Parathyroid adenoma (tissue), 2 donors: ENCODE data around the gene TMEM205.

Experiments used
- H2AFZ ChIP-seq: fragments of 300-600 bp; sonication (generic); one replicate; pipeline ENCODE4 v1.7.0; 2017; ENCODE audit warnings: antibody characterized with exemption, mild to moderate bottlenecking
- H3K27ac ChIP-seq: fragments of 300-600 bp; sonication (generic); one replicate; pipeline ENCODE4 v1.7.0; 2017
- H3K27me3 ChIP-seq: fragments of 300-600 bp; sonication (generic); one replicate; pipeline ENCODE4 v1.7.0; 2017; ENCODE audit warnings: low read length; ENCODE audit not compliant: control insufficient read depth, insufficient read depth
- H3K36me3 ChIP-seq: fragments of 300-600 bp; sonication (generic); one replicate; pipeline ENCODE4 v1.7.0; 2017; ENCODE audit warnings: low read length; ENCODE audit not compliant: control insufficient read depth, insufficient read depth
- H3K4me1 ChIP-seq: fragments of 300-600 bp; sonication (generic); one replicate; pipeline ENCODE4 v1.7.0; 2017; ENCODE audit warnings: control low read depth
- H3K4me2 ChIP-seq: fragments of 300-600 bp; sonication (generic); one replicate; pipeline ENCODE4 v1.7.0; 2017; ENCODE audit warnings: low read length
- H3K4me3 ChIP-seq: fragments of 300-600 bp; sonication (generic); one replicate; pipeline ENCODE4 v1.7.0; 2017; ENCODE audit warnings: low read depth, low read length
- H3K79me2 ChIP-seq: fragments of 300-600 bp; sonication (generic); one replicate; pipeline ENCODE4 v1.7.0; 2017; ENCODE audit warnings: control low read depth
- H3K9ac ChIP-seq: fragments of 300-600 bp; sonication (generic); one replicate; pipeline ENCODE4 v1.7.0; 2017; ENCODE audit warnings: mild to moderate bottlenecking
- H3K9me3 ChIP-seq: fragments of 300-600 bp; sonication (generic); one replicate; pipeline ENCODE4 v1.7.0; 2017; ENCODE audit warnings: low read length; ENCODE audit not compliant: control insufficient read depth
- CTCF ChIP-seq: fragments of 300-600 bp; sonication (generic); IDR thresholded peaks from one replicate; pipeline ENCODE4 v1.7.0; 2017; ENCODE audit warnings: antibody characterized with exemption, mild to moderate bottlenecking
- donor health status: primary hyperparathyroidism.

TMEM205 gene

GRCh38 chr19:11375143-11375948 lies 29.3 kb upstream of the TMEM205 start:
- Histone ChIP-seq H3K79me2 (peaks cover 3% of the 10 kb centered on the region), H3K9me3 (no peaks in the 10 kb centered on the region), H3K27me3 (no peaks in the 10 kb centered on the region), H3K27ac (peak overlapping the region; percentile 98), H3K4me3 (peak overlapping the region; percentile 80), H3K36me3 (no peaks in the 10 kb centered on the region), H3K9ac (no peak overlapping the region), H2AFZ (peak overlapping the region; percentile 96), H3K4me2 (peak overlapping the region; percentile 97), H3K4me1 (peaks cover 17% of the 10 kb centered on the region)
- TF ChIP-seq CTCF = no peak

DNA sequence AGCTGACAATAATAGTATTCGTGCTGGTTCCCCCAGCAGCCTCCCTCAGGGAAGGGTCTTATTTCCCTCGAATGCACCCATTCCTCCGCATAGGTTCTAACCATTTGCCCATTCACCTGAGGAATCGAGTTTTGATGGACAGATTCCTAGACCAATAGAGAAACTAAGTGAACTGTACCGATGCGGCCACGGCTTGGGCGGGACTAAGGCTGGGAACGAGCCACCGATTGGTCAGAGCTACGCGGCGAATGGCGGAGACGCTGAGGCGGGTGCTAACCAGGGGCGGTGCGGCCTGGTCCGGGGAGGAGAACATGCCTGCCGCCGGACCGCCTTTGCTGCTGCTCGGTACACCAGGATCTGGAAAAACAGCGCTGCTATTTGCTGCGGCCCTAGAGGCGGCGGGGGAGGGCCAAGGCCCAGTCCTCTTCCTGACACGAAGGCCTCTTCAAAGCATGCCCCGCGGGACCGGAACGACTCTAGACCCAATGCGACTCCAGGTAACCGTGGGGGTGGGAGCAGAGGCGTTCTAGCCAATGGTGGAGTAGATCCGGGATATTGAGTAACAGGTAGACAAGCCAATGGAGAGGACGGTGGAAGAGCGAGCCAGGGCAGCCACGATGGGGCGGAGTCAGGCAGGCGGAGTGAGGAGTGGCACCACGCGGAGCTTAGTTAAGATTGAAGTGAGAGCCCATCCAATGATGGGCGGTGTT lies 28.5 kb upstream of the TMEM205 start, which contains the start of gene SWSAP1:
SWSAP1 (plus strand) TSS at position 234 of the 710 bp plus-strand sequence; CDS start at position 249, 15 bp downstream.
- no peak for TF ChIP-seq CTCF
- Histone ChIP-seq H3K27me3 (no peaks in the 10 kb centered on the region), H3K9ac (peak within 1 kb of the TSS; percentile 49), H3K9me3 (no peaks in the 10 kb centered on the region), H3K4me3 (peak within 1 kb of the TSS; percentile 80), H3K4me2 (peak within 1 kb of the TSS; percentile 97), H3K79me2 (peaks cover 3% of the 10 kb centered on the region), H2AFZ (peak within 1 kb of the TSS; percentile 96), H3K4me1 (peaks cover 15% of the 10 kb centered on the region), H3K36me3 (no peaks in the 10 kb centered on the region), H3K27ac (peak within 1 kb of the TSS; percentile 98)

DNA sequence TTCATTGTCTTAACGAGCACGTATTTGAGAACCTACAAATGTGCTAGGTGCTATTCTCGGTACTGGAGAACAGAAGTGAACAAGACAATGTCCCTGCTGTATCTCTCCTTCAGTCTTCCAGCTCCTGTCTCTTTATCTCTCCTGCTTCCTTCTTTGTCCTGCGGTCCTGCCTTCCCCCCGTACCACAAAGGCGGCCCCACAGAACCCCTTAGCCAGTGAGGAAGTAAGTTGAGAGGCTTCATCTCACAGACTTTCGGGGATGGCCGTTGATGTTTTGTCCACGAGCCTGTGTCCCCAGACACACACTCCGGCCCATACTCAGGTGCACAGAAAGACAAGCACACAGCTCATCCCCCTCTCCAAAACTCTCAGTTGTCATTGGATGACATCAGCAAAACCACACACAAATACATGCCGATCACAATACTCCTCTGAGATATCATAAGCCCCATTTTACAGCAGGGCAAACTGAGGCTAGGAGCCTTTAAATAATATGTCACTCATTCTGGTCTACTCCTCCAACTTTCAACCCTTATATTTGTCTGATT lies 27.9 kb upstream of the TMEM205 start:
- Histone ChIP-seq H3K4me1 (peaks cover 15% of the 10 kb centered on the region), H2AFZ (peak overlapping the region; percentile 96), H3K36me3 (no peaks in the 10 kb centered on the region), H3K9ac (peak overlapping the region; percentile 49), H3K9me3 (no peaks in the 10 kb centered on the region), H3K4me3 (peak overlapping the region; percentile 80), H3K27me3 (no peaks in the 10 kb centered on the region), H3K4me2 (peak overlapping the region; percentile 97), H3K79me2 (peaks cover 3% of the 10 kb centered on the region), H3K27ac (peak overlapping the region; percentile 98)
- TF ChIP-seq CTCF = no peak

- no peak for TF ChIP-seq CTCF
- Histone ChIP-seq H2AFZ (peak overlapping the region; percentile 96), H3K36me3 (no peaks in the 10 kb centered on the region), H3K9ac (no peak overlapping the region), H3K4me2 (peak overlapping the region; percentile 97), H3K9me3 (no peaks in the 10 kb centered on the region), H3K27me3 (no peaks in the 10 kb centered on the region), H3K79me2 (no peaks in the 10 kb centered on the region), H3K4me3 (peak overlapping the region; percentile 80), H3K27ac (peak overlapping the region; percentile 98), H3K4me1 (peaks cover 15% of the 10 kb centered on the region)
Measured at GRCh38 chr19:11373166-11373884, 27.3 kb upstream of the TMEM205 start.
